Coronary artery (tissue), 2 donors: ENCODE results near the gene TRDMT1.
A peak's percentile ranks its signal among the peaks of the same experiment; 100 is the strongest.

ENCODE experiments used
- DNase-seq: peaks from one replicate; pipeline ENCODE4 v3.0.0-alpha.2; 2017; ENCODE audit warnings: low spot score
- H3K27ac ChIP-seq, 2 donors: fragments of 200-600 bp; sonication (generic); one replicate each; pipeline ENCODE4 v1.5.1; 2016 to 2019
- H3K4me3 ChIP-seq: fragments of 200-600 bp; sonication (generic); 2 replicates; pipeline ENCODE4 v1.5.1; 2016; ENCODE audit warnings: mild to moderate bottlenecking, moderate library complexity
- CTCF ChIP-seq: fragments of 200-600 bp; sonication (generic); IDR thresholded peaks from one replicate; pipeline ENCODE4 v1.5.1; 2019; ENCODE audit warnings: antibody characterized with exemption

The TRDMT1 gene

GRCh38 chr10:17200912-17201793 is at the start of gene TRDMT1:
TSS of gene TRDMT1 (minus strand) at chr10:17201672. CDS start at chr10:17201634, 38 bp downstream.
- peak within 1 kb of the TSS; percentile 84 for H3K4me3 ChIP-seq
- no peak for TF ChIP-seq CTCF
- H3K27ac ChIP-seq = peak within 1 kb of the TSS; percentile 97
- DNase-seq = peak; percentile 94

- no peak overlapping the region for H3K27ac ChIP-seq
- H3K4me3 ChIP-seq = no peak overlapping the region
- TF ChIP-seq CTCF = no peak
- DNase-seq = no peak
Observed at GRCh38 chr10:17250736-17251135, 49.3 kb upstream of the TRDMT1 start.

GRCh38 chr10:17249820-17250219 is 48.3 kb upstream of the TRDMT1 start:
- no peak for TF ChIP-seq CTCF
- no peak overlapping the region for H3K4me3 ChIP-seq
- no peak for DNase-seq
- no peak overlapping the region for H3K27ac ChIP-seq

- DNase-seq = no peak
- no peak overlapping the region for H3K27ac ChIP-seq
- no peak for TF ChIP-seq CTCF
- no peak overlapping the region for H3K4me3 ChIP-seq
Observed at GRCh38 chr10:17248964-17249363, 47.5 kb upstream of the TRDMT1 start.

GRCh38 chr10:17247210-17247609 is 45.7 kb upstream of the TRDMT1 start:
- TF ChIP-seq CTCF = no peak
- Histone ChIP-seq H3K27ac (no peak overlapping the region), H3K4me3 (no peak overlapping the region)
- no peak for DNase-seq

GRCh38 chr10:17244700-17245365 is 43.4 kb upstream of the TRDMT1 start:
- Histone ChIP-seq H3K27ac (no peak overlapping the region), H3K4me3 (no peak overlapping the region)
- no peak for TF ChIP-seq CTCF
- no peak for DNase-seq
